ENCODE data around the gene CCN2.

Gene CCN2

GRCh38 chr6:131966443-131966842 lies 15.3 kb upstream of the CCN2 start:
- DNase-seq, result no peak

- no peak for DNase-seq
These were observed 11.9 kb upstream of the CCN2 start for GRCh38 chr6:131963063-131963462.

GRCh38 chr6:131960371-131961133 lies 9.4 kb upstream of the CCN2 start:
- no peak for DNase-seq

- no peak for DNase-seq
These were observed 7.6 kb upstream of the CCN2 start for GRCh38 chr6:131958542-131959470.

- no peak for DNase-seq
These were observed 6.9 kb upstream of the CCN2 start for GRCh38 chr6:131958095-131958494.

- DNase-seq, result no peak
These were observed 4.7 kb upstream of the CCN2 start for GRCh38 chr6:131955876-131956275.

- DNase-seq, result no peak
These were observed 4.0 kb upstream of the CCN2 start for GRCh38 chr6:131955192-131955591.

GRCh38 chr6:131954775-131955107 lies 3.6 kb upstream of the CCN2 start:
- DNase-seq, result no peak

- no peak for DNase-seq
These were observed 3.0 kb upstream of the CCN2 start for GRCh38 chr6:131954059-131954774.

GRCh38 chr6:131952886-131953509 lies 1.8 kb upstream of the CCN2 start:
- DNase-seq, result no peak

GRCh38 chr6:131951576-131952230 lies 531 bp upstream of the CCN2 start:
- DNase-seq, result no peak

GRCh38 chr6:131949909-131950766 lies 1.0 kb downstream of the CCN2 start:
- DNase-seq, result peak in 1 of 2 donors; percentile 3

- no peak for DNase-seq
These were observed 1.6 kb downstream of the CCN2 start for GRCh38 chr6:131949620-131949908.

GRCh38 chr6:131948692-131949619 lies 2.2 kb downstream of the CCN2 start:
- no peak for DNase-seq

- no peak for DNase-seq
These were observed 3.0 kb downstream of the CCN2 start for GRCh38 chr6:131947986-131948661.

GRCh38 chr6:131946992-131947955 lies 3.9 kb downstream of the CCN2 start:
- no peak for DNase-seq

- no peak for DNase-seq
These were observed 4.7 kb downstream of the CCN2 start for GRCh38 chr6:131946404-131946991.

GRCh38 chr6:131945971-131946370 lies 5.2 kb downstream of the CCN2 start:
- DNase-seq, result no peak

Measured in stimulated activated CD4-positive, alpha-beta T cell treated with anti-CD3 and anti-CD28 coated beads, Interleukin-2, amount 100 ng/mL, for 48 hours (primary cell).